ENCODE results near the gene BRD4. TPM values are rescaled to one million over a fixed set of nuclear protein-coding genes. Genes with fewer than 3 reads are reported as not detected.

BRD4 gene
- polyA plus RNA-seq, 3 donors from 2014 or later, result 4.3 to 16.7 (median 7.0) TPM

GRCh38 chr19:15249972-15250639 is 82.2 kb downstream of the BRD4 start:
- Mint-ChIP-seq H3K27ac (no peak overlapping the region), H3K4me3 (no peak overlapping the region), H3K4me1 (peaks cover 0 to 1% of the 10 kb centered on the region in 2 donors), H3K9me3 (no peaks in the 10 kb centered on the region), H3K36me3 (peaks cover 4 to 29% (median 5%) of the 10 kb centered on the region in 3 donors), H3K27me3 (ENCODE audit: low read depth in 3 of 3) (peaks cover 0 to 8% (median 3%) of the 10 kb centered on the region in 3 donors)
- no peak for DNase-seq

DNA sequence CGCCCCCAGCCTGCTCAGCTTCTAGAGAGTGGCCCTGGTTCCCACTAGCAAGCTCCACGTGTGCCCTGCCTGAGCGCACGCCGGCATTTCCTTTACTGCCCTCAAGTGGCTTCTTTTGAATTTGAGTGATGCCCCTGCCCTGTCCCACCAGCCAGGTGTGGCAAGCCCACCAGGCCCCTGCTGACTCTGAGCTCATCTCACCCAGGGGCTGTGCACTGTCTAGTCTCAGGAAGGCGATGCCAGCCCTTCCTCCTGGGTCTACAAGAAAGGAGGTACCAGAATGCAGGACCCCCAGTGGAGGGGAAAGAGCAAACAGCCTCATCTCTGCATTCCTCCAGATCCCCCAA is 82.8 kb downstream of the BRD4 start:
- Mint-ChIP-seq H3K4me3 (no peak overlapping the region), H3K9me3 (no peaks in the 10 kb centered on the region), H3K36me3 (peaks cover 4 to 33% (median 5%) of the 10 kb centered on the region in 3 donors), H3K27me3 (ENCODE audit: low read depth in 3 of 3) (peaks cover 0 to 8% (median 4%) of the 10 kb centered on the region in 3 donors), H3K4me1 (peaks cover 0 to 1% of the 10 kb centered on the region in 2 donors), H3K27ac (no peak overlapping the region)
- DNase-seq, result no peak

DNA sequence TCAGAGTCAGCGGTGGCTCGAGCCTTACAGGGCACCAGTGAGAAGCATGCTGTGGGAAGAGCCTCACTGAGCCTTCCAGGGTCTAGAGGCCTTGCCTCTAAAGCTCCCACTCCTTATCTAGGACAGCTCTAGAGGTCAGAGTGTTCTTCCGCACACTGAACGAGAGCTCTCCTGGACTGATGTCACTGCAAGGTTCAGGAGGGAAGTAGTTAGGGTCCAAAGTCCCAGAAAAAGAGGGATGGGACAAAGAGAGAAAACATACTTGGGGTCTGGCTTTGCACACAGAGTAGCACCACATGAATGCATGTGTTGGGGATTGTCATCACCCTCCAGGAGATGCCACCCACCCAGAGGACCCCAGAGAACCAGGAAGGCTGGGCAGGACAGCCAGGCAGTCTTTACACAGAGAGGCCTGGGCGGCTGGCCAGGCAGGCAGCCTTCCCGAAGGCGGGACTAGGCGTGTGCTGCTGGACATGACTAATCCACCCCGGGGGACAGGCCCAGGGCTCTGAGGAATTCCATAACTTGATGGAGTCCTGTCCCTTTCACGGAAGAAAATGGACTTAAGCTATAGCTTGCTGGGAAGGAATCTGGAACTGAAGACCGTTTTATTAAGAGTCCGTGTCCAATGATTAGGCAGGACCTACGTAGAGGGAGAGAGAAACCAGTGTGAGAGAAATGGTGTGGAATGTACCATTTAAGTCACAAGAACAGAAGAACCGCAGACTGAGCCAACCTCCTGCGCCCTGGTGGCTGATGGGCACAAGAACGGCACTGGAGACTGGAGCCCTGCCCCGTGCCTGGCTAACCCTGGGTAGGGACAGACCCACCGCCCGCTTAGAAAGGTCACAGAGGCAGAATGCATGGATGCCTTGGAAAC is 83.5 kb downstream of the BRD4 start:
- Mint-ChIP-seq H3K9me3 (no peaks in the 10 kb centered on the region), H3K4me1 (peaks cover 0 to 1% of the 10 kb centered on the region in 2 donors), H3K36me3 (peaks cover 4 to 29% (median 5%) of the 10 kb centered on the region in 3 donors), H3K27me3 (ENCODE audit: low read depth in 3 of 3) (peaks cover 0 to 6% (median 4%) of the 10 kb centered on the region in 3 donors), H3K4me3 (no peak overlapping the region), H3K27ac (peak overlapping the region in 1 of 6 donors; percentile 67)
- no peak for DNase-seq

GRCh38 chr19:15248106-15248505 is 84.2 kb downstream of the BRD4 start:
- Mint-ChIP-seq H3K9me3 (no peaks in the 10 kb centered on the region), H3K27me3 (ENCODE audit: low read depth in 3 of 3) (peaks cover 4 to 7% (median 7%) of the 10 kb centered on the region in 3 donors), H3K4me1 (peaks cover 0 to 5% of the 10 kb centered on the region in 2 donors), H3K27ac (peak overlapping the region in 1 of 6 donors; percentile 67), H3K36me3 (peaks cover 4 to 31% (median 5%) of the 10 kb centered on the region in 3 donors), H3K4me3 (no peak overlapping the region)
- DNase-seq, result no peak

- H3K4me1 Mint-ChIP-seq, result peaks cover 0 to 5% of the 10 kb centered on the region in 2 donors
- no peak for DNase-seq
- no peak overlapping the region for H3K27ac Mint-ChIP-seq
- H3K9me3 Mint-ChIP-seq, result no peaks in the 10 kb centered on the region
- no peak overlapping the region for H3K4me3 Mint-ChIP-seq
- peaks cover 3 to 30% (median 4%) of the 10 kb centered on the region in 3 donors for H3K36me3 Mint-ChIP-seq
- peaks cover 4 to 7% (median 7%) of the 10 kb centered on the region in 3 donors for H3K27me3 Mint-ChIP-seq (ENCODE audit: low read depth in 3 of 3)
These were observed 85.0 kb downstream of the BRD4 start for GRCh38 chr19:15247107-15248014.

DNA sequence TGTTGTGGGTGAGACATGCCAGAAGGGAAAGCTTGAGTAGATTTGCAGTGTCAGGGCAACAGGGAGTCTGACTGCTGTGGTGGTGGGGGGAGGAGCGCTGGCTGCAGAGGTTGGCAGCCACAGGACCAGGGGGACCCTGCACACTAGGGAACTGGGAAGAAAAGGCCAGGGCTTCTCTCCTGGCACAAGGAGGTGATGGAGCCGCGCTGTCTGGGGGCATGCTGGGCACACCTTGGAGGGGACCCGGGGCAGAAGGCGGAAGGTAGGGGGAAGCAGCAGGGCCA is 86.2 kb downstream of the BRD4 start:
- DNase-seq, result no peak
- peaks cover 4 to 7% (median 7%) of the 10 kb centered on the region in 3 donors for H3K27me3 Mint-ChIP-seq (ENCODE audit: low read depth in 3 of 3)
- no peak overlapping the region for H3K4me3 Mint-ChIP-seq
- H3K4me1 Mint-ChIP-seq, result peaks cover 0 to 4% of the 10 kb centered on the region in 2 donors
- no peaks in the 10 kb centered on the region for H3K9me3 Mint-ChIP-seq
- peaks cover 0 to 25% (median 4%) of the 10 kb centered on the region in 3 donors for H3K36me3 Mint-ChIP-seq
- H3K27ac Mint-ChIP-seq, result peak overlapping the region in 2 of 6 donors; percentile 45 to 58

DNA sequence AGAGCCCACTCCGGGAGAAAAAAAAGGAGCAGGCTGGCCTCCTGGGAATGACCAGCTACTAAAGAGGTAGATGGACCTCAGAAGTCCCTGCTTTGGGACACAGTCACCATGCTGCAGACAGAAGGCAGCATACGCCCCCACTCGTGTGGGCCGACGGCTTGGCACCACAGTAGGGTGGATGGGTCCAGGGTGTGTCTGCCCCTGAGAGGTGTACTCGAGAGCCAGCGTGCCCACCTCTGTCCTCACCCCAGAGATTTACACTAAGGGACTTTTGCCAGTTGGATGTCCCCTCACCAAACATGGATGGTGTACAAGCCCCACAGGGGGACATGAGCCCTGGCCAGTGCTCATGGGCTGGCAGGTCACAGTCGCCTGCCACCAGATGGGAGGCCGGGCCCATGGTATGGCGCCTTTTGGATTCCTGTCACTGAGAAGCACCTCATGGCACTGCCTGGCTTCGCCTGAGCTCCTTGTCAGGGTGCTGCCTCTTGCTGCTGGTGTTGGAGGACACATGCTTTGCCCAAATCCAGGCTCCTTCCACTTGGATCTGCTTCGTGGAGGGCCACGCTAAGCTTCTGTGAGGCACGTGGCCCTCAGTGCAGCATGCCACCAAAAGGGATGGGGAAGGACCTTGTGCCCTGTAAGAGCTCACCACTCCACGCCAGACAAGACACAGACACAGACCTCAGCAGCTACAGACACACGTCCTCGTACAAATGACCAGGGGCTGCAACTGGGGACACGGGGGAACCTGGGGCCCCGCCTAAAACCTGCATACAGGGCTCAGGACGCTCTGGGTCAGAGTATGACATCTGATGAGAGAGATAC is 86.8 kb downstream of the BRD4 start:
- peaks cover 0 to 4% of the 10 kb centered on the region in 2 donors for H3K4me1 Mint-ChIP-seq
- DNase-seq, result no peak
- no peak overlapping the region for H3K4me3 Mint-ChIP-seq
- peak overlapping the region in 3 of 6 donors; percentile 20 to 58 (median 45) for H3K27ac Mint-ChIP-seq
- peaks cover 4 to 7% (median 7%) of the 10 kb centered on the region in 3 donors for H3K27me3 Mint-ChIP-seq (ENCODE audit: low read depth in 3 of 3)
- H3K36me3 Mint-ChIP-seq, result peaks cover 0 to 25% (median 4%) of the 10 kb centered on the region in 3 donors
- no peaks in the 10 kb centered on the region for H3K9me3 Mint-ChIP-seq

DNA sequence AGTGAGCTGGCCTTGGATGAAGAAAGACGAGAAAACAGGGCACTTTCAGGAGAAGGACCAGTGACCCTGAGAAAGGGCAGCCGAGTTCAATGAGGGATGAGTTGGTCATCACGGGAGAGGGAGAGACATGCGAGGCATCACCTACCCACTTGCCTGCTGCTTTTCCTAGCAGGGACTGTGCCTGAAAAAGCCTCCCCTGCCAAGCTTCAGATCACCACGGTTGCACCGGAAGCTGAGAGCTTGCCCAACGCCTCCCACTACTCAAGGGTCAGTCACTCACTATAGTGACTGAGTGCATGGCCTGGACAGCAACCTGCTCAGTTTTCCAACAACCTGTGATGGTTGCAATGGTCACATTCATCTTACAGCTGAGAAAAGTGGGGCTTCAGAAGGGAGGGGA is 87.5 kb downstream of the BRD4 start:
- no peak overlapping the region for H3K4me3 Mint-ChIP-seq
- H3K4me1 Mint-ChIP-seq, result peaks cover 0 to 4% of the 10 kb centered on the region in 2 donors
- H3K27ac Mint-ChIP-seq, result peak overlapping the region in 2 of 6 donors; percentile 20 to 56
- no peaks in the 10 kb centered on the region for H3K9me3 Mint-ChIP-seq
- H3K36me3 Mint-ChIP-seq, result peaks cover 2 to 27% (median 4%) of the 10 kb centered on the region in 3 donors
- DNase-seq, result no peak
- H3K27me3 Mint-ChIP-seq (ENCODE audit: low read depth in 3 of 3), result peaks cover 4 to 7% (median 7%) of the 10 kb centered on the region in 3 donors

- Mint-ChIP-seq H3K9me3 (no peaks in the 10 kb centered on the region), H3K27ac (peak overlapping the region in 1 of 6 donors; percentile 56), H3K27me3 (ENCODE audit: low read depth in 3 of 3) (peaks cover 4 to 7% (median 7%) of the 10 kb centered on the region in 3 donors), H3K36me3 (peaks cover 4 to 29% (median 4%) of the 10 kb centered on the region in 3 donors), H3K4me1 (peaks cover 0 to 4% of the 10 kb centered on the region in 2 donors), H3K4me3 (no peak overlapping the region)
- no peak for DNase-seq
These were observed 88.1 kb downstream of the BRD4 start for GRCh38 chr19:15244106-15244803.

- Mint-ChIP-seq H3K27me3 (ENCODE audit: low read depth in 3 of 3) (peaks cover 4 to 7% (median 6%) of the 10 kb centered on the region in 3 donors), H3K4me1 (peaks cover 0 to 4% of the 10 kb centered on the region in 2 donors), H3K36me3 (peaks cover 4 to 28% (median 4%) of the 10 kb centered on the region in 3 donors), H3K9me3 (no peaks in the 10 kb centered on the region), H3K27ac (peak overlapping the region in 1 of 6 donors; percentile 34), H3K4me3 (no peak overlapping the region)
- DNase-seq, result no peak
These were observed 88.9 kb downstream of the BRD4 start for GRCh38 chr19:15243236-15243957.

DNA sequence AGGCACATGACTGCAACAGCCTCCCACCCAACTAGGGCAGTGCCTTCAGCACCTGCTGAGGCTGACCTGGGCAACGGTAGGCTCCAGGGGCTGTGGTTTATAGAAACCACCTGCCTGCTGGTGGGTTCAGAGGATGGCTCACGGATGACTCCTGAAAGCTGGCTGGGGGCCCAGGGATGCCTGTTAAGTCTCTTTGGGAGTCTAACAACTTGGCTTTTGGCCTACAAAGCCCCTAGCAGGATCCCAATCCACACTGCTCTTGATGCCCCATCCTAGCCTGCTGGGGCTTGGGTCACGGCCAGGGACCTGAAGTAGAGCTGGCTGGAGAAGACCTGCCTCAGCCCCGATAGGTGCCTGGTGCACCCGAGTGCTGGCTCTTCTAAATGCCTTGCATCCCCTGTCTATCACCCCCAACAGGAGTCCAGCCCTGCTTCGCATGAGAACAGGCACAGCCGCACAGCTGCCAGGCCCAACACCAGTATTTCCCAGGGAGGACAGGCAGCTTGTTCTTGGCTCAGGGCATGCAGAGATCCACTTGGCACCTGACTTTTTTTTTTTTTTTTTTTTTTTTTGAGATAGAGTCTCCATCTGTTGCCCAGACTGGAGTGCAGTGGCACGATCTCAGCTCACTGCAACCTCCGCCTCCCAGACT is 91.0 kb downstream of the BRD4 start:
- Mint-ChIP-seq H3K4me1 (peaks cover 0 to 4% of the 10 kb centered on the region in 2 donors), H3K27me3 (ENCODE audit: low read depth in 3 of 3) (peaks cover 4 to 6% (median 6%) of the 10 kb centered on the region in 3 donors), H3K4me3 (no peak overlapping the region), H3K9me3 (no peaks in the 10 kb centered on the region), H3K27ac (no peak overlapping the region), H3K36me3 (peaks cover 7 to 27% (median 7%) of the 10 kb centered on the region in 3 donors)
- no peak for DNase-seq
